Thyroid gland (tissue), 4 donors: Measurements from ENCODE around the gene BMPR1B. TPM values are rescaled to one million over a fixed set of nuclear protein-coding genes. Genes with fewer than 3 reads are reported as not detected.

Experiments
- DNase-seq, 2 donors: peaks; one replicate each; pipeline ENCODE4 v3.0.0-alpha.2; 2019
- H3K27ac ChIP-seq, 3 donors: fragments of 200-600 bp; sonication (generic); 1 replicate in 2 of 3; 2 replicates in 1 of 3; pipeline ENCODE4 v1.5.1; 2016 to 2019; ENCODE audit warnings: mild to moderate bottlenecking in 1 of 3, moderate library complexity in 1 of 3
- H3K27me3 ChIP-seq: fragments of 200-600 bp; sonication (generic); one replicate; pipeline ENCODE4 v1.5.1; 2019
- H3K36me3 ChIP-seq, 2 donors: fragments of 200-600 bp; sonication (generic); one replicate each; pipeline ENCODE4 v1.5.1; 2016 to 2019
- H3K4me1 ChIP-seq, 2 donors: fragments of 200-600 bp; sonication (generic); one replicate each; pipeline ENCODE4 v1.5.1; 2017 to 2019
- H3K4me3 ChIP-seq, 3 donors: fragments of 200-600 bp; sonication (generic); replicated peaks in 1 of 3; 1 replicate in 2 of 3; 2 replicates in 1 of 3; pipeline ENCODE4 v1.5.1; 2016; ENCODE audit warnings: mild to moderate bottlenecking in 1 of 3
- H3K9me3 ChIP-seq: fragments of 200-600 bp; sonication (generic); one replicate; pipeline ENCODE4 v1.5.1; 2017
- POLR2A ChIP-seq, 2 donors: fragments of 450-650 bp; IDR thresholded peaks; one replicate each; pipeline ENCODE4 v1.6.1; 2017; ENCODE audit warnings: antibody characterized with exemption in 2 of 2, mild to moderate bottlenecking in 2 of 2, moderate library complexity in 1 of 2
- WGBS, 2 donors: methylation state at CpG; one replicate each; pipeline ENCODE4 v1.1.5; 2017; 5-methylcytosine and 5-hydroxymethylcytosine counted together
- intact Hi-C: fragments of 100-400 bp; cut with DNase I; formaldehyde crosslinking; loops from one replicate; pipeline ENCODE4 v1.15.1; 2023
- total RNA-seq, 4 donors: library from RNA; depleted of rRNA; stranded (reverse); fragments of >200 nt; gene quantifications; one replicate each; pipeline ENCODE4 v1.2.3, GENCODE V29; 2016
- TF ChIP-seq, protein P1 (sequence below), 6 experiments: fragments of 200-600 bp in 3 of 6; fragments of 450-650 bp in 3 of 6; sonication (generic) in 3 of 6; IDR thresholded peaks; one replicate each; pipeline ENCODE4 v1.5.1; 2016 to 2019; ENCODE audit warnings: antibody characterized with exemption in 6 of 6, mild to moderate bottlenecking in 2 of 6, inconsistent platforms in 1 of 6, moderate library complexity in 1 of 6

Gene BMPR1B
- total RNA-seq, 4 donors from 2014 or later: 0.49 to 0.89 (median 0.76) TPM

DNA sequence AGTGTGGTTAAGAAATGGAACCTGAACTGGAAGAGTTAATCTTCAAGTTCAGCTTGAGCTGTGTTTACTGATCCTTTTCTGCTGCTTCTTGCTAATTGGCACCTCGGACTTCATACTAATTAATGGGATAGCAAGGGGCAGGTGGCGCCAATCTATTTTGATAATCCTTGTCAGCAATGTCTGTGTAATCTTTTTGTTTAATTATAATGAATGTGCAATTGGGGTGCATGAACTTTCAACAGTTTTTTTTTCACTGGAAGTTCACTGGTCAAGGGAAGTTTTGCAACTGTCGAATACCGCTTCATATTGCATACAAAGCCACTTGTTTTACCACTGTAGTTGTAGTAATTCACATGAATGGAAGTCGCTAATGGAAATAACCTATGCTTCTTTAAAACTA is 261.0 kb downstream of the BMPR1B start:
- Histone ChIP-seq H3K27ac (no peak overlapping the region), H3K4me3 (no peak overlapping the region), H3K9me3 (no peaks in the 10 kb centered on the region), H3K27me3 (no peaks in the 10 kb centered on the region), H3K36me3 (no peaks in the 10 kb centered on the region), H3K4me1 (no peaks in the 10 kb centered on the region)
- WGBS, 2 donors: 47 to 49% methylated on average over 5 of the region's 5 CpGs
- no peak for DNase-seq
- intact Hi-C loops: no loop called here
- TF ChIP-seq, protein P1, sequence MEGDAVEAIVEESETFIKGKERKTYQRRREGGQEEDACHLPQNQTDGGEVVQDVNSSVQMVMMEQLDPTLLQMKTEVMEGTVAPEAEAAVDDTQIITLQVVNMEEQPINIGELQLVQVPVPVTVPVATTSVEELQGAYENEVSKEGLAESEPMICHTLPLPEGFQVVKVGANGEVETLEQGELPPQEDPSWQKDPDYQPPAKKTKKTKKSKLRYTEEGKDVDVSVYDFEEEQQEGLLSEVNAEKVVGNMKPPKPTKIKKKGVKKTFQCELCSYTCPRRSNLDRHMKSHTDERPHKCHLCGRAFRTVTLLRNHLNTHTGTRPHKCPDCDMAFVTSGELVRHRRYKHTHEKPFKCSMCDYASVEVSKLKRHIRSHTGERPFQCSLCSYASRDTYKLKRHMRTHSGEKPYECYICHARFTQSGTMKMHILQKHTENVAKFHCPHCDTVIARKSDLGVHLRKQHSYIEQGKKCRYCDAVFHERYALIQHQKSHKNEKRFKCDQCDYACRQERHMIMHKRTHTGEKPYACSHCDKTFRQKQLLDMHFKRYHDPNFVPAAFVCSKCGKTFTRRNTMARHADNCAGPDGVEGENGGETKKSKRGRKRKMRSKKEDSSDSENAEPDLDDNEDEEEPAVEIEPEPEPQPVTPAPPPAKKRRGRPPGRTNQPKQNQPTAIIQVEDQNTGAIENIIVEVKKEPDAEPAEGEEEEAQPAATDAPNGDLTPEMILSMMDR (IDR thresholded peaks at IDR 0.05): no peak
- no peak for TF ChIP-seq POLR2A (IDR thresholded peaks at IDR 0.05)

DNA sequence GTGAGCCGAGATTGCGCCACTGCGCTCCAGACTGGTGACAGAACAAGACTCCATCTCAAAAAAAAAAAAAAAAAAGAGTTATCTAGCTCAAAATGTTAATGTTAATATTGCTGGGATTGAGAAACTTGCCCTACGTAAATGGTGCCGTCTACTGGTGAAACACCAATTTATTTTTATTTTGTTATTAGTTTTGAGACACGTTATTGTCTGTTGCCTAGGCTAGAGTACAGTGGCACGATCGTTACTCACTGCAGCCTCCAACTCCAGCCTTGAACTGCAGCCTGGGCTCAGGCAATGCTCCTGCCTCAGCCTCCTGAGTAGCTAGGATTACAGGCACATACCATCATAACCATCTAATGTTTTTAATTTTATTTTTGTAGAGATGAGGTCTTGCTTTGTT is 262.8 kb downstream of the BMPR1B start:
- intact Hi-C loops: no loop called here
- H3K36me3 ChIP-seq: no peaks in the 10 kb centered on the region
- no peak for DNase-seq
- no peak overlapping the region for H3K4me3 ChIP-seq
- H3K27me3 ChIP-seq: no peaks in the 10 kb centered on the region
- H3K9me3 ChIP-seq: no peaks in the 10 kb centered on the region
- H3K27ac ChIP-seq: no peak overlapping the region
- 93 to 96% methylated on average over 8 of the region's 8 CpGs for WGBS, 2 donors
- TF ChIP-seq, protein P1 (IDR thresholded peaks at IDR 0.05): no peak
- no peak for TF ChIP-seq POLR2A (IDR thresholded peaks at IDR 0.05)
- H3K4me1 ChIP-seq: no peaks in the 10 kb centered on the region

DNA sequence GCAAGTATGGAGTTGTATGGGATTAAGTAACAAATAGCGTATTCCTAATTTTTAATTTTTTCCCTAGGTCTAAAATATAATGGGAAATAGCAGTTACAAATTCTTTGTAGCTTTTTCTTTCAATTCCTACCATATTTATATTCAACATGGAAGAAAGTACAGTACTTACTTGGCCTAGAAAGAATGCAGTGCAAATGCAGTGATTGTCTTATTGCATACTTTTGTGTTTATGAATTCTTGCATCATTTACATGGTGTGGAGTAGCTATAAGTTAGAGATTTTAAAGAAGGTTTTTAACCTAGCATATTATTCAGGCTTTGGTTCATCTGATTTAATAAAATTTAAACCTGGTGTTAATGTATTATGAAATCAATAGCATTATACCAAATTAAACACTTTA is 263.3 kb downstream of the BMPR1B start:
- Histone ChIP-seq H3K27ac (no peak overlapping the region), H3K4me1 (no peaks in the 10 kb centered on the region), H3K36me3 (no peaks in the 10 kb centered on the region), H3K9me3 (no peaks in the 10 kb centered on the region), H3K27me3 (no peaks in the 10 kb centered on the region), H3K4me3 (no peak overlapping the region)
- DNase-seq: no peak
- no peak for TF ChIP-seq POLR2A (IDR thresholded peaks at IDR 0.05)
- TF ChIP-seq, protein P1 (IDR thresholded peaks at IDR 0.05): no peak
- intact Hi-C loops: no loop called here
- WGBS, 2 donors: 90 to 96% methylated on average over 1 of the region's 1 CpG

DNA sequence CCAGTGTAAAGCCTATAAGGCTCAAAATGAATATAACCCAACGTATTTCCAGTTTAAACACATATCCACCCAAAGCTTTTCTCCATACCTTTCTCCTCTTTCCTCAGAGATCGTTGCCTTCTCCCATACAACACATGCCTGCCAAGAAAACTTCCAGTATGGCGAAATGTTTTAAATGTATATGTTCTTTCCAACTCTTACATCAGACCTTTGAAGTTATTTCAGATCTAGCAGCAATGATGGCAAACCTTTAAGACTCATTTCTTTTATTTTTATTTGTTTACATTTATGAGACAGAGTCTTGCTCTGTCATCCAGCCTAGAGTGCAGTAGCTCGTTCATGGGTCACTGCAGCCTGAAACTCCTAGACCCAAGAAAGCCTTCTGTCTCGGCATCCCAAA is 265.4 kb downstream of the BMPR1B start:
- Histone ChIP-seq H3K4me3 (no peak overlapping the region), H3K9me3 (no peaks in the 10 kb centered on the region), H3K27me3 (no peaks in the 10 kb centered on the region), H3K4me1 (no peaks in the 10 kb centered on the region), H3K27ac (no peak overlapping the region), H3K36me3 (no peaks in the 10 kb centered on the region)
- DNase-seq: no peak
- TF ChIP-seq POLR2A (IDR thresholded peaks at IDR 0.05): no peak
- TF ChIP-seq, protein P1 (IDR thresholded peaks at IDR 0.05): no peak
- intact Hi-C loops: no loop called here
- WGBS, 2 donors: 83 to 84% methylated on average over 5 of the region's 5 CpGs

DNA sequence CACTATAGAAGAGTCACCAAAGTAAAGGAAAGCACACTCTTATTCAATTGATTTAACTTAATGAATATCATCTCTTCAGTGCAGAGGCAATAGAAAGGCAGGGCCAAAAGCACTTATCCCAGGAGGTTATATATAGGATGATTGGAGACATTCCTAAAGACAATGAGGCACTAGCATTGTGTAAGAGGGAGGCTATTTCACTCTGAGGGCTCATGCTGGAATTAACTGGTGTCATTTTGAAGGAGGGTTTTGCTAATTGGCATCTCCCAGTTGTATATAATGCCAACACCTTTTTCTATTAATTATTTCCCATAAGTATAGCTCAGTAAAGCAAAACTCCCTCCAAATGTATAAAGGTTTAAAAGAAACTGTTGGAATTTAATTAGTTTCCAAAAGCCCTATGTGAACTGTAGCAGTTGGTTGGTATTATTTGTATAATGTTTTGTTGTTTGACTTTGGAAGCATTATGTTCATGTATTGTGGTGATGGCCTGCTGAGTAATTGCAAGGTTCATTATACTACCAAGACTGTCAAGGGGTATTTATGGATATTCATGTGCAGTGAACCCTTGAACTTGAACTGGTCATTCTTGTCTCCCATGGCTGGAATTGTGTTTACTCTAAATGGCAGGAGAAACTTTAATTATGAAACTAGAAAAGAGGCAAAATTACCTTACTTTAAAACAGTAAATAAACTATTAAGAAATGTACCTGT is 270.3 kb downstream of the BMPR1B start:
- no peak for TF ChIP-seq POLR2A (IDR thresholded peaks at IDR 0.05)
- TF ChIP-seq, protein P1 (IDR thresholded peaks at IDR 0.05): no peak
- no peak for DNase-seq
- H3K27me3 ChIP-seq: no peaks in the 10 kb centered on the region
- H3K4me1 ChIP-seq: no peaks in the 10 kb centered on the region
- no peak overlapping the region for H3K4me3 ChIP-seq
- no peaks in the 10 kb centered on the region for H3K9me3 ChIP-seq
- H3K27ac ChIP-seq: no peak overlapping the region
- intact Hi-C loops: no loop called here
- H3K36me3 ChIP-seq: no peaks in the 10 kb centered on the region
